ENCODE results near the gene IHH.

IHH gene

DNA sequence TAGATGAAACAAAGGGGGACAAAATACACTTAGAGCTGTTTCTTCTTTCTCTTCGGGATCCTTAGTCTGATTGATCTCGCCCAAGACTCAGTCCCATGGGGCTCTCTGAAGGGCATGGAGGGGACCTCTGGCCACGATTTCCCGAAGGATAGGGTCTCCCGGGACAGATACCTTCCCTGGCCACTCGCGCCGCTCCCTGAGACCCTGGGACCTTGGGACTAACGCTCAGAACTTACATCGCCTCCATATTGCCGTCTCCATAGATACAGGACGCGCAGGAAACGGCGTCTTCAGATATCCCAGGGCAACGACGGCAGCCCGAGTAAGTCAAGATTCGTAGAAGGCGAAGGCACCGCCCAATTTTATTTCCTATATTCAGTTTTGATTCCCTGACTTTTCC lies 19.5 kb downstream of the IHH start, which contains the start of gene CFAP65:
Gene CFAP65, minus strand, starts transcription at position 265 of the 400 bp plus-strand sequence. CDS start 2,468 bp downstream, outside the sequence.
- DNase-seq (ENCODE audit: low read depth) = no peak

DNA sequence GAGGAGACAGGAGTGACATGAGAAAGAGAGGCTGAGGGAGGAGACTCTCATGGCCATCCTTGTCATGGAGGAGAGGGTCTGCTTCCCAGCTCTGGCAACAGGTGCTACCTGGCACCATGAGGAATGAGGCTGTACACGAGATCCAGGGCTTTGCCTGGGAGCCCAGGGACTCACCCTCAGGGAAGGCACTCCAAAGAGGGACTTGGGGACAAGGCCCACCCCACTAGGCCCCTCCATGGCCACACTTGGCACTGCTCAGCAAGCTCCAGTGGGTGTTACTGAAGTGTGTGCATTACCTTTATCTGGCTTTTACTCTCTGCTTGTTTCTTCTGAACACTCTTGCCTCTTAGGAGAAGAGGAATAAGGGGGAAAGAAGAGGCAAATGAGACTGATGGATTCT lies 22.1 kb downstream of the IHH start:
- no peak for DNase-seq (ENCODE audit: low read depth)

DNA sequence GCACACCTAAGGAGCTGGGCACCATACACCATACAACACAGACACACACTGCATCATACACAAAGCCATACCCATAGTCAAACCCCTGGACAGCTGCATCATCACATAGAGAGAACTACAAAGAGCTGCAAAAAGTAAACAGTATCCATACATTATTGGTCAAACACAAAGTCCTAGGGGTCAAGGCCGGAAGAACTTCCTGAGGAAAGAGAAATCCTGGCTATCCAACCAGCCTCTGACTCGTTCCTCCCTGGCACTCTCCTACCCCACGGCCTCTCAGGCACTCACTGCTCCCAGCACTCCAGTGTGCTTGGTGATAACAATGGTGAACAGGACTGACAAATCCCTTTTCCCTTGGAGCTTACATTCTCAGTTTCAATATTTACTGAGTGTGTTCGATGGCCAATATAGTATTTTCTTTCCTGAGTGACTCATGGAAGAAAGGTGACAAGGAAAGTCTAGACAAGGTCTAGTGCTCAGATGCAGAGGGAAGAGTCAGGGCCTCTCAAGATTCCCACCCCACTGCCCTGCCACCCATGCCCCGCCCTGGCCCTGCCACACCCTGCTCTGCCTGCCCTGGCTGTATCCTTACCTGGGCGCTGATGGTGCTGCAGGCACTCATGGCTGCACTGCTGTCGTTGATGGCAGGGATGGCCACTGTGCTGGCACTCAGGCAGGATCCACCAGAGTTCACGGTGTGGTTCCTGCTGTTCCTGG lies 22.8 kb downstream of the IHH start:
- no peak for DNase-seq (ENCODE audit: low read depth)

DNA sequence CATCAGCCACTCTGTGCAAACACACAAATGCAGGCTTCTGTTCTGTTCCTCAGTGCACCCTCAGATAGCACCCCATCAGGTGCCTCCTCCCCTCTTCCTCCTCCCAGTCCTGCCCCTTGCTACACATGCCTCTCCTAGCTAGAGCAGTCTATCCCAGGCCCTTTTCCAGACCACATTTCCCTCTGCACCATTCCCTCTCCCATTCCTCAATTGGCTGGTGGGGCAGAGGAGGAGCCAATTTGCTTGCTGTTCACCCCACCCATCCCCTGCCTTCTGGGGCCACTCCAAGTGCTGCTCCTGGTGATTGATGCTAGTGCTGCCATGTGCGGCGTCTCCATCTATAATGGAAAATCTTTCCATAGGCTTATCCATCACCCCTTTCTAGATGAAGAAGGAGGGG lies 24.8 kb downstream of the IHH start:
- no peak for DNase-seq (ENCODE audit: low read depth)

- DNase-seq (ENCODE audit: low read depth) = no peak
Observed at GRCh38 chr2:219034823-219035222, 25.9 kb downstream of the IHH start.

- no peak for DNase-seq (ENCODE audit: low read depth)
Observed at GRCh38 chr2:219032051-219032745, 28.5 kb downstream of the IHH start.

DNA sequence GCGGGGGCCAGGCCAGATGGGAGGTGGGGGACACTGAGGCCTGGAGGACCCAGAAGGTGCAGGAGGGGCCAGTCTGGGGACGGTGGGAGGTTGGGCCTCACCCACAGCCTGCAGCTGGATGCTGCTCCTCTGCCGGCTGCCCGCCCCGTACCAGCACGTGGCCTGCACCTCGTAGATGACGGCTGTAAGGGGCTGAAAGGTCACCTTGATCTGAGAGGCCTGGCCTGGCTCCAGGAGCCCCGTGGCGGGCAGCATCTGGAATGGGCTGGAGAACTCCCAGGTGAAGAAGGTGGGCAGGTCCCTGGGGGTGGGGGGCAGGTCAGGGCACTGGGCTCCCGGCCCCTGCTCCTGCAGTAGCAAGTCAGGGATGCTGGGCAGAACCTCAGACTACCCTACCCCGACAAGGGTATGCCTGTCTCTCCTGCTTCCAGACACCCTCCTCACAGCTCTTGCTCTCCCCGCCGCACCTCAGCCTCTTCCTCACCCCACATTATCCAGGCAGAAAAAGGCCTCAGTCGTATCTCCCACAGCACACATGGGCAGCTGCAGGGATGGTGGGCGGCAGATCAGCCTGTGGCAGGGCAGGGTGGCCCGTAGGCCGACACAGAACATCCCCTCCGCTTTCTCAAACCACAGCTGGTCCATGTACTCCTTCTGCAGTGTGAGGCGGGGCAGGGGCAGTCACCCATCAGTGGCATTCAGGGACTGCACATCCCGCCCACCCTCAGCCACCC lies 29.5 kb downstream of the IHH start:
- no peak for DNase-seq (ENCODE audit: low read depth)

- no peak for DNase-seq (ENCODE audit: low read depth)
Observed at GRCh38 chr2:219030177-219030940, 30.4 kb downstream of the IHH start.

GRCh38 chr2:219029829-219030165 lies 30.9 kb downstream of the IHH start:
- DNase-seq (ENCODE audit: low read depth) = peak; percentile 59

GRCh38 chr2:219028996-219029828 lies 31.5 kb downstream of the IHH start:
- no peak for DNase-seq (ENCODE audit: low read depth)

GRCh38 chr2:219028141-219028540 lies 32.6 kb downstream of the IHH start:
- DNase-seq (ENCODE audit: low read depth) = no peak

DNA sequence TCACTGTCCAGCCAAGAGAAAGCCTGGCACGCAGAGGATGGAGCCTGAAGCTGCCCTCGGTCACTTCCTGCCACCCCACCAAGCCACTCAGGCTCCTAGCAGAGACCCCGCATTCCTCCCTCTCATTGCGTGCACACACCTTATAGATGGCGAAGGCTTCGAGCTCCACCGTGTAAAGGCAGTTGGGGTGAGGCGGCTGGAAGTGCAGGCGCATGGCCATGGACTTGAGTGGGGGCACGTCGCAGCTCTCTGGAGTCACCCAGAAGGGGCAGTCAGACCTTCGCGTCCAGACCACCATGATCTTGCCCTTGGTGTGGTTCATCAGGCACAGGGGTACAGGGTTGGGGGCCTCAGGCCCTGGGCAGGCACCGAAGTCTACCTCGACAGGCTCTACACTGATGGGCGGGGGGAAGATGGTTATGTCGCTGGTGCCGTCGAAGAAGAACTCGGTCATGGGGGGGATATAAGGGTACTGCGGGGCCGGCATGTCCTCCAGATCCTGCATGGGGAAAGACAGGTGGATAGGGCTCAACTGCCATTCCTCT lies 33.1 kb downstream of the IHH start:
- no peak for DNase-seq (ENCODE audit: low read depth)

- DNase-seq (ENCODE audit: low read depth) = no peak
Observed at GRCh38 chr2:219026946-219027345, 33.8 kb downstream of the IHH start.

DNA sequence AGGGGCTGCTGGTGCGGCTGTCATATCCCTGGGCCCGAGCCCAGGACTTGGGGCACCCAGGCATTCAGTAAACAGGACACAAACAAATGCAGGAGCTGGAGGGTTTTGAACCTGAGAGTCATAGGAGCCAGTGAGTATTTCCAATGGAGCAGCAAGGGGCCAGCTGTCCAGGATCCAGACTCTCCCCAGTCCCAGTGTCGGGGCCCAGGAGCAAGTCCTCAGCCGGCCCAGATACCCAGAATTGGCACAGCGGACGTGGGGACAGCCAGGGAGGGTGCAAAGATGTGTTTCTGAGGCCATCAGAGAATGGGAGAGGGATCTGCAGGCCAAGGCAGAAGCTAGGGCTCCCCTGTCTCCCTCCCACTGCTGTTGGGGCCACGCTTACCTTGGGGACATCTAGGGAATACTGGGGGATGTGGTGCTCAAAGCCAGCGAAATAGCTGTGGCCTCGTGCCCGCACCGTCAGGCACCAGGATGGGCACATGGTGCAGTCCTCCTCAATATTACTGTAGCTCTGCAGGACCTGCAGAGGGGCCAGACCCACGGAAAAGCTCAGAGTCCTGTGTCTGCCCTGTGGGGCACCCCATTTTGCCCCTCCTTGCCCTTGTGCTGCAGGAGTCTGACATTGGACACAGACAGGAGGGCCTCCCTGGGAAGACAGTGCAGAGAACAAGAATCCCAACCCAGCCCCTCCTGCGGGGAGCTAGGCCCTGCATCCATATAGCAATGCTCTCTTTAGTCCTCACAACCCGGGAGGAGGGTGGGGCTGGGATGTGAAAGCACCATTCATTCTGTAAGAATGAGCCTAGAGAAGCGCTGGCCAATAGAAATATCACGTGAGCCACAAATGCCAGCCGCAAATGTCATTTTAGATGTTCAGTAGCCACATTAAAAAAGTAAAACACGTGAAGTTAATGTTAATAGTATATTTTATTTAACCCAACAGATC lies 34.8 kb downstream of the IHH start:
- DNase-seq (ENCODE audit: low read depth) = no peak

DNA sequence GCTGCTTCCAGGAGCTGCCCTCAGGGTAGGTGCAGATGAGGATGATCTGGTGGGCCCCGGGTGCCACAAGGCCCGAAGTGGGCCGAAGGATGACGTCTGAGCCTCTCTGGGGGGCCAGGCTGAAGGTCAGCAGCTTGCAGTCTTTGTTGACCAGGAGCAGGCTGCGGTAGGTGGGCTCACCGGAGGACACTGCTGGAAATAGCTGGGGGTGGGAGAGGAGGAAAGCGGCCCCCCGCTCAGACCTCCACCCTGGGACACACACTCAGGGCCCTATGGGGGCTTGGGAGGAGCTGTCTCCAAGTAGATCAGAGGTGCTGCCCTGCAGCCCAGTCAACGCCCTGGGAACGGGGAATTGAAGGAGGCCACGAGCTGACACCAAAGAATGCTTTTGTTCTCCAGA lies 36.7 kb downstream of the IHH start:
- DNase-seq (ENCODE audit: low read depth) = no peak

- DNase-seq (ENCODE audit: low read depth) = no peak
Observed at GRCh38 chr2:219023045-219023605, 37.6 kb downstream of the IHH start.

DNA sequence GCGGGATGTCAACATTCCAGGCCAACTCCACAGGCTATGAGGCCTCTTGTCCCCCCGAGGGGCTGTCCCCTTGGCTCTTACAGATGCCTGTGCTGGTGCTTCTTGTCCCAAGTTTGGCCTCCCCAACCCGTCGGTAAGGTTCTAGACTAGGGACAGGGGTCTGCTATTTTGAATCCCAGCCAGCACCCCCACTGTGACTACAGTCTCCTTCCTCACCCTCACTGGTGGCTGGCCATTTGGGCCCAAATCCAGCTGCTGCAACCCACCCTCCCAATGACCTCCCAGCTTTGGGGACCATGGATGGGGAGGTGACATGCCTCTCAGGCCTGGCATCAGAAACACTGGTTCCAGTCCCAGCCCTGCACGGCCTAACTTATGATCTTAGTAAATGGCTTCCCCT lies 38.1 kb downstream of the IHH start:
- DNase-seq (ENCODE audit: low read depth) = no peak

- DNase-seq (ENCODE audit: low read depth) = no peak
Observed at GRCh38 chr2:219022041-219022440, 38.7 kb downstream of the IHH start.

DNA sequence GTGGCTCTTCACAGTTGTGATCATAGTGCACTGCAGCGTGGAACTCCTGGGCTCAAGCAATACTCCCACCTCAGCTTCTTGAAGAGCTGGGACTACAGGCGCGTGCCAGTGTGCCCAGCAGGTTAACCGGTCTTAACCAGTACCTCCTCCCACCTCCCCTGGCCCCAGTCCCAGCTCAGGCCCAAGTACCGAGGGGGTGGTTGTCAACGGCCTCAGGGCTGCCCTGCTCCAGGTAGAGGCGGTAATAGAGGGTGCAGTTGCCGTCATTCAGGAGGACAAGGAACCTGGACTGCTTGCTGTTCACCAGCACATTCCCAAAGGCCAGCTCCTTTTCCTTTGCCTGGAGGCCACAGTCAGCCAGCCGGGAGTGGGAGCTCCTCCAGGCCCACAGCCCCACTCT lies 39.1 kb downstream of the IHH start:
- DNase-seq (ENCODE audit: low read depth) = no peak
